ENCODE data around the gene STEAP3.

The STEAP3 gene

GRCh38 chr2:119257198-119257597 lies 33.6 kb downstream of the STEAP3 start:
- H3K36me3 ChIP-seq (ENCODE audit: insufficient read depth, insufficient read length, low read length) = peaks cover 26% of the 10 kb centered on the region
- TF ChIP-seq ZNF274 (IDR thresholded peaks at IDR 0.05; ENCODE audit: low read depth, low read length) = no peak
- TF ChIP-seq SUZ12 (IDR thresholded peaks at IDR 0.05; ENCODE audit: extremely low read depth, insufficient read depth, insufficient read length) = no peak
- no peak for TF ChIP-seq YY1 (IDR thresholded peaks at IDR 0.05; ENCODE audit: insufficient read depth, insufficient read length)
- no peak overlapping the region for H3K4me3 ChIP-seq (ENCODE audit: insufficient read length, low read depth)
- no peak overlapping the region for H3K9ac ChIP-seq (ENCODE audit: insufficient read length, low read depth)
- no peaks in the 10 kb centered on the region for H3K27me3 ChIP-seq (ENCODE audit: insufficient read depth, insufficient read length)
- no peaks in the 10 kb centered on the region for H3K9me3 ChIP-seq (ENCODE audit: insufficient read depth, low read length)
- peaks cover 40% of the 10 kb centered on the region for H3K4me1 ChIP-seq (ENCODE audit: insufficient read depth, insufficient read length)
- no peak for DNase-seq (ENCODE audit: low read depth, low spot score)

- TF ChIP-seq YY1 (IDR thresholded peaks at IDR 0.05; ENCODE audit: insufficient read depth, insufficient read length) (no peak), ZNF274 (IDR thresholded peaks at IDR 0.05; ENCODE audit: low read depth, low read length) (no peak), SUZ12 (IDR thresholded peaks at IDR 0.05; ENCODE audit: extremely low read depth, insufficient read depth, insufficient read length) (no peak)
- H3K9ac ChIP-seq (ENCODE audit: insufficient read length, low read depth) = no peak overlapping the region
- no peaks in the 10 kb centered on the region for H3K9me3 ChIP-seq (ENCODE audit: insufficient read depth, low read length)
- peaks cover 27% of the 10 kb centered on the region for H3K36me3 ChIP-seq (ENCODE audit: insufficient read depth, insufficient read length, low read length)
- no peak overlapping the region for H3K4me3 ChIP-seq (ENCODE audit: insufficient read length, low read depth)
- no peaks in the 10 kb centered on the region for H3K27me3 ChIP-seq (ENCODE audit: insufficient read depth, insufficient read length)
- peaks cover 26% of the 10 kb centered on the region for H3K4me1 ChIP-seq (ENCODE audit: insufficient read depth, insufficient read length)
- no peak for DNase-seq (ENCODE audit: low read depth, low spot score)
Observed at GRCh38 chr2:119259296-119259860, 35.7 kb downstream of the STEAP3 start.

GRCh38 chr2:119260646-119261492 lies 37.2 kb downstream of the STEAP3 start:
- DNase-seq (ENCODE audit: low read depth, low spot score) = no peak
- Histone ChIP-seq H3K36me3 (ENCODE audit: insufficient read depth, insufficient read length, low read length) (peaks cover 32% of the 10 kb centered on the region), H3K4me1 (ENCODE audit: insufficient read depth, insufficient read length) (peaks cover 21% of the 10 kb centered on the region), H3K4me3 (ENCODE audit: insufficient read length, low read depth) (no peak overlapping the region), H3K9ac (ENCODE audit: insufficient read length, low read depth) (no peak overlapping the region), H3K27me3 (ENCODE audit: insufficient read depth, insufficient read length) (no peaks in the 10 kb centered on the region), H3K9me3 (ENCODE audit: insufficient read depth, low read length) (no peaks in the 10 kb centered on the region)
- TF ChIP-seq ZNF274 (IDR thresholded peaks at IDR 0.05; ENCODE audit: low read depth, low read length) (no peak), YY1 (IDR thresholded peaks at IDR 0.05; ENCODE audit: insufficient read depth, insufficient read length) (no peak), SUZ12 (IDR thresholded peaks at IDR 0.05; ENCODE audit: extremely low read depth, insufficient read depth, insufficient read length) (no peak)

- no peak for TF ChIP-seq SUZ12 (IDR thresholded peaks at IDR 0.05; ENCODE audit: extremely low read depth, insufficient read depth, insufficient read length)
- TF ChIP-seq ZNF274 (IDR thresholded peaks at IDR 0.05; ENCODE audit: low read depth, low read length) = no peak
- TF ChIP-seq YY1 (IDR thresholded peaks at IDR 0.05; ENCODE audit: insufficient read depth, insufficient read length) = no peak
- Histone ChIP-seq H3K27me3 (ENCODE audit: insufficient read depth, insufficient read length) (no peaks in the 10 kb centered on the region), H3K9me3 (ENCODE audit: insufficient read depth, low read length) (no peaks in the 10 kb centered on the region), H3K36me3 (ENCODE audit: insufficient read depth, insufficient read length, low read length) (peaks cover 33% of the 10 kb centered on the region), H3K4me3 (ENCODE audit: insufficient read length, low read depth) (no peak overlapping the region), H3K9ac (ENCODE audit: insufficient read length, low read depth) (no peak overlapping the region), H3K4me1 (ENCODE audit: insufficient read depth, insufficient read length) (peaks cover 19% of the 10 kb centered on the region)
- DNase-seq (ENCODE audit: low read depth, low spot score) = no peak
Observed at GRCh38 chr2:119261493-119262225, 38.0 kb downstream of the STEAP3 start.

GRCh38 chr2:119263025-119263424 lies 39.4 kb downstream of the STEAP3 start:
- Histone ChIP-seq H3K4me3 (ENCODE audit: insufficient read length, low read depth) (no peak overlapping the region), H3K9me3 (ENCODE audit: insufficient read depth, low read length) (no peaks in the 10 kb centered on the region), H3K27me3 (ENCODE audit: insufficient read depth, insufficient read length) (no peaks in the 10 kb centered on the region), H3K36me3 (ENCODE audit: insufficient read depth, insufficient read length, low read length) (peaks cover 27% of the 10 kb centered on the region), H3K4me1 (ENCODE audit: insufficient read depth, insufficient read length) (peaks cover 16% of the 10 kb centered on the region), H3K9ac (ENCODE audit: insufficient read length, low read depth) (no peak overlapping the region)
- TF ChIP-seq YY1 (IDR thresholded peaks at IDR 0.05; ENCODE audit: insufficient read depth, insufficient read length) = no peak
- DNase-seq (ENCODE audit: low read depth, low spot score) = no peak

- Histone ChIP-seq H3K36me3 (ENCODE audit: insufficient read depth, insufficient read length, low read length) (peaks cover 27% of the 10 kb centered on the region), H3K4me1 (ENCODE audit: insufficient read depth, insufficient read length) (peaks cover 16% of the 10 kb centered on the region), H3K4me3 (ENCODE audit: insufficient read length, low read depth) (no peak overlapping the region), H3K27me3 (ENCODE audit: insufficient read depth, insufficient read length) (no peaks in the 10 kb centered on the region), H3K9me3 (ENCODE audit: insufficient read depth, low read length) (no peaks in the 10 kb centered on the region), H3K9ac (ENCODE audit: insufficient read length, low read depth) (no peak overlapping the region)
- no peak for TF ChIP-seq ZNF274 (IDR thresholded peaks at IDR 0.05; ENCODE audit: low read depth, low read length)
- no peak for TF ChIP-seq SUZ12 (IDR thresholded peaks at IDR 0.05; ENCODE audit: extremely low read depth, insufficient read depth, insufficient read length)
- no peak for TF ChIP-seq YY1 (IDR thresholded peaks at IDR 0.05; ENCODE audit: insufficient read depth, insufficient read length)
- no peak for DNase-seq (ENCODE audit: low read depth, low spot score)
Observed at GRCh38 chr2:119263656-119264055, 40.0 kb downstream of the STEAP3 start.

Data from NT2/D1 (cell line).